ENCODE measurements around the gene STRAP.
"Not testable (repeated sequence)": the region's sequence is repeated elsewhere in the genome, so short reads cannot be mapped to it uniquely, and the experiment has no call there.

The STRAP gene

DNA sequence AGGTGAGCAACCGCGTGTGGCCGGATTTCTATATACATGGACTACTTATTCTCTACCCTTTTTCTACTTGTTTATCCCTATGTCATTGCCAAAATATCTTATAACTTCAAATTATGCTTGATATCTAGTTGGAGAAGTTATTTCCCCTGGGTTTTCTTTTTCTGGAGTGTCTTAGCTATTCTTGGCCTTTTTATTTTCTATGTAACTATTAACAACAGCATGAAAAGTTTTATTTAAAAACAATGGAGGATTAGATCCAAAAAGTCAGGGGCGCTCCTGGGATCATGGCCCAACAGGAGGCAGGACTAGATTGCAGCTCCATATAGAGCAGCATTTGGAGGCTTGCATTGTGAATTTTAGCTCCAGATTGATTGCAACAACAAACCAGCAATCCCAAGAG lies 8.6 kb upstream of the STRAP start:
- DNase-seq (ENCODE audit: low read depth): no peak

DNA sequence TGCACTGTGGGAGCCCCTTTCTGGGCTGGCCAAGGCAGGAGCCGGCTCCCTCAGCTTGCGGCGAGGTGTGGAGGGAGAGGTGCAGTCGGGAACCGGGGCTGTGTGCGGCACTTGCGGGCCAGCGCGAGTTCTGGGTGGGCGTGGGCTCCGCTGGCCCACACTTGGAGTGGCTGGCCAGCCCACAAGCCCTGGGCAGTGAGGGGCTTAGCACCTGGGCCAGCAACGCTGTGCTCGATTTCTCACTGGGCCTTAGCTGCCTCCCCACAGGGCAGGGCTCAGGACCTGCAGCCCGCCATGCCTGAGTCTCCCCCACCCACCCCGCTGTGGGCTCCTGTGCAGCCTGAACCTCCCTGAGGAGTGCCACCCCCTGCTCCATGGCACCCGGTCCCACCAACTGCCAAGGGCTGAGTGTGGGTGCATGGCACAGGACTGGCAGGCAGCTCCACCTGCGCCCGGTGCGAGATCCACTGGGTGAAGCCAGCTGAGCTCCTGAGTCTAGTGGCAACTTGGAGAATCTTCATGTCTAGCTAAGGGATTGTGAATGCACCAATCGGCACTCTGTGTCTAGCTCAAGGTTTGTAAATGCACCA lies 7.5 kb upstream of the STRAP start:
- not testable (repeated sequence) for DNase-seq (ENCODE audit: low read depth)

DNA sequence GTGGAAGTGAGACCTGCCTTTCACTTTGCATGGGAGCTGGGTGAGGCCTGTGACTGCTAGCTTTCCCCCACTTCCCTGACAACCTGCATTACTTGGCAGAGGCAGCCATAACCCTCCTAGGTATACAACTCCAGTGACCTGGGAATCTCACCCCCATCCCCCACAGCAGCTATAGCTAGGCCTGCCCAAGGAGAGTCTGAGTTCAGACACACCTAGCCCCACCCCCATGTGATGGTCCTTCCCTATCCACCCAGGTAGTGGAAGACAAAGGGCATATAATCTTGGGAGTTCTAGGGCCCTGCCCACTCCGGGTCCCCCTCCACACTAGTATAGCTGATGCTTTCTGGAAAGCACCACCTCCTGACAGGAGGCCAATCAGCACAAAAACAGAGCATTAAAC lies 6.3 kb upstream of the STRAP start:
- no peak for DNase-seq (ENCODE audit: low read depth)

DNA sequence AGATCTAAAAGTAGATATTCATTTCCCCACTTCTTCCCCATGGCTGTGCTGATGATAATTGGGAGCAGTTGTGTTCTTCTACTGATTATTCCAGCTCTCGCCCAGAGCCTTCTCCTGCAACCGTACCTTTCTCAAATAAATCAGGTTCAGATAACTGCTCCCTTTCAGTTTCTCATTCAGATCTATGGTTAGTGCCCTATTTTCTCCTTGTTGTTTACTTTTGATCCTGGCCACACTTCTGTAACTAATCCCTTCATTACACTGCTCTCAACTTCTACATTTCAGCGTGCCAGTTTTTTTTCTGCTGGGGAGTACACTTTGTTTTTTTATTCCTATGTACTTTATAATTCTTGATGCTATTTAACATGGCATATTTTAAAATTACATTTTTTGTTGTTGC lies 2.8 kb upstream of the STRAP start:
- DNase-seq (ENCODE audit: low read depth): no peak

DNA sequence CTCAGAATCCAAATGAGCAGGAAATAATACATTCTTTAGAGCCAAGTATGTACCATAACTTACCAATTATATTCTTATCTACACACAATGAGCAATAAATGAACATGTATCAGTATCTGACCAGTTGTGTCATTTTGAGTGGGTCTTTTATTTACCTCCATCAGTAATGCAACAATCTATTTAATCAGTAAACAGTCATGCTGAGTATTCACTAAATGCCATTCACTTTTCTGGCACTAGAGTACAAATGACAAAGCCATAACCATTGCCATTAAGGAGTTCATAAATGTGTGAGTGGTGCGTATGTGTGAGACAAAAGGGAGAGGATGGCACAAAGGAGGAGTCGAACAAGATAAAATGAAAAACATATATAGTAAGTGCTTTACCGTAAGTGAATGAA lies 1.5 kb upstream of the STRAP start:
- DNase-seq (ENCODE audit: low read depth): no peak

DNA sequence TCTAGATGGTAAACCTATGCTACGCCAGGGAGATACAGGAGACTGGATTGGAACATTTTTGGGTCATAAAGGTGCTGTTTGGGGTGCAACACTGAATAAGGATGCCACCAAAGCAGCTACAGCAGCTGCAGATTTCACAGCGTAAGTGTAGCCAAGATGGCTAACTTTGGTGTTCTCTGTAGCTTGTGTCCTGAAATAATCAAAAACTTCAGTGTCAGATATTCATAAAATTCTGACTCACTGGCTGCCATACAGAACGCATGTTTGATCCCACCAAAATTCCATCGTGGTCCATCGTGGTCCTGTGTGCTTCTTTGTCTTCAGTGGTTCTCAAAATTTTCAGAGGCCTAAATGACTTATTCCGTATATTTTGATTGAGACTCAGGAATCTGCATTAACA lies 1.3 kb downstream of the STRAP start:
- no peak for DNase-seq (ENCODE audit: low read depth)

DNA sequence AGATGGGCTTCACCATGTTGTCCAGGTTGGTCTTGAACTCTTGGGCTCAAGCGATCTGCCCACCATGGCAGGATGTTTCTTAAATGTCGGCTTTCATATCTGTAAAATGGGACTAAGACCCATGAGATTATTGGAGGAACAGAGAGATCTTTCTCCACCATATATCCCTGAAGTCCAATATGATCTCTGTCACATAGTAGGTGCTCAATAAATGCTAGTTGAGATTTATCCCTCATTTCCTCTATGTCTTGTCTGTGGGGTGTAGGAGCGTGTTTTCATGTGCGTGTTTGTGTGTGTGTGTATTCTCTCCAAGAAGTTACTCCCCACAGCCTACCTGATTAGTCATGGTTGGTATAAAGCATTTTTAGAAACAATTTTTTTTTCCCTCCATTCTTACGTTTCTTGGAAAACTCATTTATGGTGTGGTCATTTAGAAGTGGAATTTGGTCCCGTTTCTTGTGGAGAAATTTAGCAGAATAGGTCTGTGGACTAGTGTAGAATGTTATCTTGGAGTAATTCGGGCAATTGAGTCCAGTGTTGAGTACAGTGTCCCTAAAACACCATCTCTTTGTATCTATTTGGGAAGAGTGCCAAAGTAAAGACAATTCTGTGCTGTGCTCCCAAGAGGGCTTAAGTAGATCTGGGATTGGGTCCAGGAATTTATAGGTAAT lies 4.3 kb downstream of the STRAP start:
- DNase-seq (ENCODE audit: low read depth): no peak

DNA sequence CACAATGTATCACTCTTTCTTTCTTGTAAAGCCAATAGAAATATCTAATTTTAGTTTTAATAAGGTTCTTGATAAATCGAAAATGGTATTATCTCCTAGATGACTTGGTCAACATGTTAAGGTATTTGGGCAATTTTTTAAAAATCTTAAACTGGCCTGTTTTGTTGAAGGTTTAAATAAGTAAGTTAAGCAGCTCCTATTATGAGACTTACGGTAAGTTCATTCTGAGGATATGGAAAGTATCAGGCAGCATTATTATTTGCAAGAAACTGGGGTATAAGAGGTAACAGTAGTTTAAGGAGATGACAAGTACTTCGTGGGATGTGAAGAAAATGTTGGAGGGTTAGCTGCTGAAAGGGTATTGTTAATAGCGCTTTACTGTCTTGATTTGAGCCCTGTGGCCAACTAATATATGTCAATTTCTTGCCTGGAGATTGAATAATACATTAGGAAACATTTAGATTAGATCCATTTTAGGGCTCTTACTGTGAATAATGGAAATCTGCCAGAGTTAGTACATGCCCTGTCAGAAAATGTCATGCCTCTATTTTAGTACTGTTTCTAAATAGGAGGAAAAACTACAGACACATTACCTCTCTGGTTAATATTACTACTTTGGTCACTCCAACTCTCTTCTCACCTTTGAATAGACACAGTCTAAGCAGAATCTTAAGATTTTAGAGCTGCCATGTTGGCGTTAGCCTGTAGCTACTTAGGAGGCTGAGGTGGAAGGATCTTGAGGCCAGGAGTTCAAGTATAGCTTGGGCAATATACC lies 5.0 kb downstream of the STRAP start:
- no peak for DNase-seq (ENCODE audit: low read depth)

DNA sequence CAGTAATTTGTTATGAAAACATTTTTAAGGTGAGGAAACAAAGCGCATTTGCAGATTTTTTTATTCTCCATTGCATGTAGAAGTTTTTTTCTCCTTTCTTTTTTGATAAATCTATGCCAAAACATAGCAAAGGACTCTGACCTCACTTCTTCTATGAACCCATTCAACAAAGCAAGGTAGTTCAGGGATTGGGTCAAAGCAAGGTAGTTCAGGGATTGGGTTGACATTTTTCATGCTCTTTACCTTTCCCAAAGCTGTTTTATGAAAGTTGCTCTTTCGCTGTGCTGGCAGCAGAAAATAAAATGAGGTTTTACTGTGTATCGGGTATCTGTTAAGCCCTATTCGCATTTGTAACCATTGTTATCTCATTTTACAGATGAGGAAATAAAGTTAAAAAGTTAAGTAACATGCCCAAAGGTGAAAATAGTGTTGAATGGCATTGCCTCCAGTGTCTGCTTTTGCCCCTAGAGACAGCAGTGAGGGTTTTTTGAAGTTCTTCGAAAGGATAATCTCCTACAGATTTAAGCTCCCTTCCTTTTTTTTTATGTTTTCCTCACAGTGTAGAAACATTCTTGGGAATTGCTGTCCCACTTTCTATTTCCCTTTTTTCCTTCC lies 10.6 kb downstream of the STRAP start:
- DNase-seq (ENCODE audit: low read depth): no peak

DNA sequence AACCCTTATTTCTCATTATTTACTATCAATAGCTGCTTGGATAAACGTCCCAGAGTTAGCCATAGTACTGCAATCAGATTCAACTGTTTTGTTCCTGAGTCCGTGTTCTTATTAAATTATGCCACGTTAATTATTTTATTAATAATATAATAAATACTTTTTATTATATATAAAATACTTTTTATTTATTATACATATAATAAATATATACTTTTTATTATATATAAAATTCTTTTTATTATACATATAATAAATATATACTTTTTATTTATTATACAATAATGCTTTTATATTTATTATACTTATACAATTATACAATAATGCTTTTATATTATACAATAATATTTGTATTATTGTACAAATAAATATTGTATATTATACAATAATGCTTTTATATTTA lies 11.1 kb downstream of the STRAP start:
- DNase-seq (ENCODE audit: low read depth): no peak

DNA sequence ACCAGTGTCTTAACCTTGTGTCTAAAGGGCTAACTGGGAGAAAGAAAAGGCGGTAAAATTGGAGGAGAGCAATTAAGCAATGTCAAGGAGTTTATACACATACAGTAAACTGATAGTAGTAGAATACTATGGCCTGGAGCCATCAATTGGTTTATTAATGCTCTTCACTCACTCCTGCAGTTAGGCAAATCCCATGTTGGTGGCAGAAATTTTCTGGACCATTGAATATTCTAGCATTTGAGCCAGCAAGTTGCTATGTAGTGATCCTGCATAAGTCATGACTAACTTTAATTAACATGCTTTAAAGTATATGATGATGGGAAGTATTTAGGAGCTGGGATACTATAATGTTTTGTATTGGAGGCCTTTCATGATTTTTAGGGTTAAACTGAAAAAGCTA lies 14.7 kb downstream of the STRAP start:
- DNase-seq (ENCODE audit: low read depth): no peak

DNA sequence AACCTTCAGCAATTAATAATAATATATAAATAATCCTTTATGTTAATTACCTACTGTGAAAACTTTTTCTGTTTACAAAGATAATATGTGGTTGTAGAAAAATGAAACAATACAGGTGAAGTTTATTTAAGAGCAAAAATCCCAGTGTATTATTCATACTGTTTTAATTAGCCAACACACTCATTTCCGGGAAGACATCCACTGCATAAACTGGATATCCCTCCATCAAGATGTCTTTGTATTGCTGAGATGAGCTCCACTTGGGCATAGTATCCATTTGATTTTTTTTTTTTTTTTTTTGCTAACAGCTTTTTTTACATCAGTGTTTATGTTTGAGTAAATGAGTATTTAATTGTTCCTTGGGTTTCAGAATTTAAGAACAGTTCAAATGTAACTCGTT lies 15.2 kb downstream of the STRAP start:
- DNase-seq (ENCODE audit: low read depth): no peak

DNA sequence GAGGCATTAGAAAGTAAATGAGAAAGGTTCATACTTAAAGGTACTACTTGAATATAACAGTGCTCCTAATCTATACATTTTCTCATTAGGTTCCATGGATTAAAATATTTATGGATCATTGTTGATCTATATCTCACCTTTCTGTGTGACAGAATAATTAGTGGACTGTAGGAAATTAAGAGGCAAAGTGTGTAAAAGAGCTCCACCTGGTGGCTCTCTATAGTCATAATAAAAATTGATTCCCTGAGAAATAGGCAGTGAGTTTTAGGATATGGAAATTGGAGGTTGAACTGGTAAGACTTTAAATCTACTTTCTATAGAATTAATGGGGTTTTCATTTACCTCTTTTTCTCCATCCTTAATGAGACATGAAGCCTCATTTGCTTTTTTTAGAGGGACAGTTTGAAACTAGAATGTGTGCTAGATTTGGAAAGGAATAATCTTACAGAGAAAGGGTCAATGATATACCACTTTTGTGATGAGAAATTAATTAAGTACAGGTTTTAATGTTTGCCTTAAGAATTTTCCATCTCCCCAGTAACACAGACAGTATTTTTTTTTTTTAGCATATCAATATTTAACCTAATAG lies 17.2 kb downstream of the STRAP start:
- no peak for DNase-seq (ENCODE audit: low read depth)

DNA sequence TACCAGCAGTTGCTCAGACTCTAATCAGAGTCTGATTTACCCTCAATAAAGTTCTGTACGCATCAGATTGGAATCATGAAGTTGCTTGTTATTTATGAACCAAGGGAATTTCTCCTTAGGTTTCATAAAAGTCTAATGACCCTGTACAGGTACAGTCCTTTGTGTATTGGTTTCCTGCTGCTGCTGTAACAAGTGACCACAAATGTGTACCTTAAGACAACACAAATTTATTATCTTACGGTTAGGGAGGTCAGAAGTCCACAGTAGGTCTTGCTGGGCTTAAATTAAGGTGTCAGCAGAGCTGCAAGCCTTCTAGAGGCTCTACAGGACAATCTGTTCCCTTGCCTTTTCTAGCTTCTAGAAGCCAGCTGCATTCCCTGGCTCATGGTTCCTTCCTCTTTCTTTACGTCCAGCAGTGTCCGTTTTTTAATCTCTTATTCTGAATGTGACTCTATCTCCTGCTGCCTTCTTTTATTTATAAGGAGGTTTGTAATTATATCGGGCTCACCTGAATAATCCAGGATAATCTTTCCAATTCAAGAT lies 22.3 kb downstream of the STRAP start:
- no peak for DNase-seq (ENCODE audit: low read depth)

DNA sequence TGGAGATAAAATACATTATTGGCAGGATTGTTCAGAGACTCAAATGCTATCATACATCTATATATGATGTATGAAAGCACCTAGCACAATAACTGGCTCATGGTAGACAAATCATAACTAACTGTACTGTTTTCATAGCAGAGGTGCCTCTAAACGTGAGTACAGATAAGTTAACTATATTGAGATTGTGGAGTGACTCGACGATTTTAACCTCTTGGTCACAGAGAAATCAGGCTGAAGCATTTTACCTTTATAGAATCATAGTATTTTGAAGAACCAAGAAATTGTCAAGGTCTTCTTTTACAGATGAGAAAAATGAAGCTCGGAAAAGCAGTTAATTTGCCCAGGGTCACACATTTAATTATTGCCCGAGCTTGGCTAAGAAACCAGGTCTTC lies 28.3 kb downstream of the STRAP start:
- no peak for DNase-seq (ENCODE audit: low read depth)

DNA sequence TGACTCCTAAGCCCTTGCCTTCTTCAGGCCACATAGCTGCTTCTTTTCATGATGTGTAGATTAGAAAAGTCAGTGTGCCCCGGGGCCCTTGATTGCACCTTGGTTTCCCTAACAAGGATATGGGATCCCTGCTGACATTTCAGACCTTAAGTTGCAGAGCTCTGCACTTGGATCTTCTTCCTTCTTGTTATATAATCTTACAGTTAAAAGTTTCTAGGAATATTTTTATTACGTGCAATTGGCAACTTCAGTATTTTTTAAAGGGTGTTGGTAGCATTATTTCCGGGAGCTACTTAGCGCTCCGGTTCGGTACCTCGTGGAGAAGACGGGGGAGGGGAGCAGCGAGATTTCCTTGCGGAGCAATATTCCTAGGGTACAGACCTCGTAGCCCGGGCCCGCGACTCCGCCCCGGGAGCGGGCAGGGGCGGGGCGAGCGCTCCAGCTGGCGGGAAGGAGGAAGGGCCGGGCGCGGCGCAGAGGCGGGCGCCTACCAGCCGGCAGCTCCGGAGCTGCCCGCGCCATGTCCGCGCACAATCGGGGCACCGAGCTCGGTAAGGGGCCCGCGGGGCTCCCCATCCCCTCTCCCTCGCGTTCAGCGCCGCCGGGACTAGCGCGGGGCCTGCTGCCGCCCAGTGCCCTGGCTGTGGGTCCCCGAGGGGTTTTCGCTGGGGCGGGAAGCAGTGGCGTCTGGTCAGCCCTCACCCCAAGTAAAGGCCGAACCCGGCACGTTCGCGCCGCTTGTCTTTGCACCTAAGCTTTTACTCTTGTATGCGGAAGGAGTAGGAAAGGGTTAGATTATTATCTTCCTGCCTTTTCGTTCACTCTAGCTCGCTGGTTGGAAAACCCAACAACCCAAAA lies 28.9 kb downstream of the STRAP start, which contains the start of gene DERA:
DERA (plus strand) TSS at position 469 of the 858 bp plus-strand sequence; CDS start at position 521, 52 bp downstream.
- DNase-seq (ENCODE audit: low read depth): peak; percentile 39

DNA sequence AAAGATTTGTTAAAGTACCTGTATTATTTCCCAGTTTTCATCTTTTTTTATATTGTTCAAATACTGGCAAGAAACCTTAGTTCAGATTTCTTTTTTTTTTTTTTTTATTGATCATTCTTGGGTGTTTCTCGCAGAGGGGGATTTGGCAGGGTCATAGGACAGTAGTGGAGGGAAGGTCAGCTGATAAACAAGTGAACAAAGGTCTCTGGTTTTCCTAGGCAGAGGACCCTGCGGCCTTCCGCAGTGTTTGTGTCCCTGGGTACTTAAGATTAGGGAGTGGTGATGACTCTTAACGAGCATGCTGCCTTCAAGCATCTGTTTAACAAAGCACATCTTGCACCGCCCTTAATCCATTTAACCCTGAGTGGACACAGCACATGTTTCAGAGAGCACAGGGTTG lies 29.7 kb downstream of the STRAP start:
- not testable (repeated sequence) for DNase-seq (ENCODE audit: low read depth)

DNA sequence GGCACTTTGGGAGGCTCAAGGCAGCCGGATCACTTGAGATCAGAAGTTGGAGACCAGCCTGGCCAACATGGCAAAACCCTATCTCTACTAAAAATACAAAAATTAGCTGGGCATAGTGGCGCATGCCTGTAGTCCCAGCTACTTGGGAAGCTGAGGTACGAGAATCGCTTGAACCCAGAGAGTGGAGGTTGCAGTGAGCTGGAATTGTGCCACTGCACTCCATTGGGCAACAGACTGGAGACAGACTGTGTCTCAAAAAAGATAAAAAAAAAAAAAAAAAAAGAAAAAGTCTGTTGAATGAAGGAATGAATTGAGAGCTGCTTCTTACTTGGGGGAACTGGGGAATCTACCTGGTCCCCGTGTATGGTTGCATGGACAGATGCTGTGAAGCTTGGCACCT lies 31.9 kb downstream of the STRAP start:
- not testable (repeated sequence) for DNase-seq (ENCODE audit: low read depth)

DNA sequence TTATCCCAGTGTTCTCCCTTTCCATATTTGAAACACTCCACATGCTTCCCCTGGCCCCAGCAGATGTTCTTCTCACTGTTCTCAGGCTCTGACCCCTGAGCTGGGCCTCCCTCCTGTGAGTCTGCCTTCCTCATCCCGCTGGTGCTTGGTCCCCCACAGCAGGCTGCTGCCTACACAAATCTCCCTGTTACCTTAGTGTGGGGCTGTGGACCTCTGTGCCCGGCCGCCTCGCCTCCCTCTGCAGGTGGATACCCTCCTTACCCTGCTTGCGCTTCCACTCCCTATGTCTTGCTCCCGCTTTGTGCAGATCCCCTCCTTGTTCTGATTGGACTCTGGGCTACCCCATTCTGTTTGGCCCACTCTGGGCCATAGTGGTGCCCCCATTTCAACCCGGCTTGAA lies 35.9 kb downstream of the STRAP start:
- no peak for DNase-seq (ENCODE audit: low read depth)

DNA sequence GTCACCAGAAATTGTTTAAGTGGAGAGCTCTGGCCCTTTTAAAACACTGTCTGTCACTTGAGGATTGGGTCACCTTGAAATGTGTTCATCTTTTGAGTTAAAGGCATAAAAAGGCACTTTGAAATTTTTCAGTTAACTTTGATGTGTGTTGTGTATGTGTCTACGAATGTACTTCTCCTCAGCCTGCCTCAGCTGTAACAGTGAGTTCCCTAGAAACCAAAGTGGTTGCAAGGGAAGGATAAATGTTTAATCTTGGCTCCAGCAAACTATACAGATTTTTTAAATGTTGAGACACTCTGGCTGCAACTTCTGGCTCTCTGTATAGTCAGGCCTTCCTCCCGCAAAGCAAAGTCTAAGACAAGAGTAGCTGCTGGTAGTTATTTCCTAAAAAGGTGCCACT lies 37.2 kb downstream of the STRAP start:
- DNase-seq (ENCODE audit: low read depth): no peak

DNA sequence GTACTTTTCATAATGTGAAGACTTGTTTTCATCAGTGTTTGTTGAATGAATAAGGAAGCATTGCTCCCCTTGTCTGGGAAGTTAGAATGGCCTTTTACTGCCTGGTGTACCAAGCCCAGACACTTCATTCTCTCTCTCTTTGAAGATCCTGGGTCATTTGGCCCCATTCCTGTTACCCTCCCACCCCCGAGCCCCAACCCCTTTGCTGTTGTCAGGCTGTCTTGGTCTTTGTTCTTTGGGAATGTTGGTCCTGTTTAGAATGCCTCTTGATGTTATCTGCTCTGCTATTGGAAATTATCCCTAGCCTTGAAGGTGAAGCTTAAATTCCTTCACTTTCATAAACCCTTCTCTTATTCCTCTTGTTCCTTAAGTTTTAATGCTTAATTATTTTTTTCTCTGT lies 42.8 kb downstream of the STRAP start:
- DNase-seq (ENCODE audit: low read depth): no peak
